Osteoblast (primary cell): ENCODE data around the gene TREH. TPM values are rescaled to one million over a fixed set of nuclear protein-coding genes. Genes with fewer than 3 reads are reported as not detected.
A peak's percentile ranks its signal among the peaks of the same experiment; 100 is the strongest.

ENCODE experiments used
- DNase-seq: peaks from one replicate; pipeline ENCODE4 v3.0.0; 2011; ENCODE audit warnings: low spot score, mixed read lengths; ENCODE audit not compliant: insufficient read length; ENCODE audit errors: missing footprints
- H2AFZ ChIP-seq: 2 replicates; pipeline ENCODE4 v1.6.0; 2011; ENCODE audit warnings: mild to moderate bottlenecking, low read length
- H3K27ac ChIP-seq: 2 replicates; pipeline ENCODE4 v1.5.1; 2011; ENCODE audit warnings: mild to moderate bottlenecking, low read depth, low read length, moderate library complexity
- H3K27me3 ChIP-seq: 2 replicates; pipeline ENCODE4 v1.6.0; 2012; ENCODE audit warnings: mild to moderate bottlenecking, control low read depth, inconsistent platforms, low read length, moderate library complexity; ENCODE audit not compliant: insufficient read depth
- H3K36me3 ChIP-seq: 2 replicates; pipeline ENCODE4 v1.5.1; 2011; ENCODE audit warnings: mild to moderate bottlenecking, low read length, control low read depth, moderate library complexity; ENCODE audit not compliant: insufficient read depth
- H3K4me1 ChIP-seq: 2 replicates; pipeline ENCODE4 v1.5.1; 2011; ENCODE audit warnings: mild to moderate bottlenecking, low read length, control low read depth, moderate library complexity; ENCODE audit not compliant: insufficient read depth
- H3K4me2 ChIP-seq: 2 replicates; pipeline ENCODE4 v1.6.0; 2011; ENCODE audit warnings: mild to moderate bottlenecking, low read length; ENCODE audit not compliant: insufficient read depth
- H3K4me3 ChIP-seq: fragments of 200-600 bp; sonication (generic); 3 replicates; pipeline ENCODE4 v1.5.1; 2012; ENCODE audit warnings: mild to moderate bottlenecking, low read length, inconsistent platforms; ENCODE audit not compliant: insufficient read depth
- H3K79me2 ChIP-seq: 2 replicates; pipeline ENCODE4 v1.6.0; 2012; ENCODE audit warnings: mild to moderate bottlenecking, low read length, control low read depth, inconsistent platforms; ENCODE audit not compliant: insufficient read depth
- H3K9me3 ChIP-seq: 2 replicates; pipeline ENCODE4 v1.5.1; 2011; ENCODE audit warnings: low read depth, low read length, control low read depth
- H4K20me1 ChIP-seq: 2 replicates; pipeline ENCODE4 v1.6.0; 2012; ENCODE audit warnings: mild to moderate bottlenecking, low read length, control low read depth; ENCODE audit not compliant: insufficient read depth
- total RNA-seq: library from RNA; depleted of rRNA; stranded (reverse); fragments of >200 nt; gene quantifications from 2 replicates; pipeline ENCODE4 v1.2.3, GENCODE V29; 2012
- TF ChIP-seq, protein P1 (sequence below): IDR thresholded peaks from 2 replicates; pipeline ENCODE4 v1.5.1; 2011; ENCODE audit warnings: mild to moderate bottlenecking, low read depth, low read length, moderate library complexity; ENCODE audit errors: extremely low read depth

The TREH gene
- total RNA-seq, 1 donor: not detected

DNA sequence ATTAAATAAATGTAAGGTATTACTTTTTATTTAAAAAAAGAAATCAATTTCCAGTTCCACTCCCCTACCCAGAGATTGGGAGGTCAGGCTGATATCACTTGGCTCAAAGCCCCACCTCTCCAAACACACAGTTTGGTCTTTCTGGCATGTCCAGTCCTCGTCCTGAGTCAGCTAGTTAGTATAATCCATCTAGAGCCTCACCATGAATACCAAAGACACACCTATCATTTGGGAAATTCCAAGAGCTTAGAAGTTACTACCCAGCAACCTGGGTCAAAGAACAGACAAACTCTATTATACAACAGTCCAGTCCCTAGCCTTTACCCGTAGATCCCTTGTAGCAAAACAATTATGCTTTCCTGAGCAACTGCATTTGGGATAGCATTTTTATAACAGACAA is 9.4 kb downstream of the TREH start:
- TF ChIP-seq, protein P1, sequence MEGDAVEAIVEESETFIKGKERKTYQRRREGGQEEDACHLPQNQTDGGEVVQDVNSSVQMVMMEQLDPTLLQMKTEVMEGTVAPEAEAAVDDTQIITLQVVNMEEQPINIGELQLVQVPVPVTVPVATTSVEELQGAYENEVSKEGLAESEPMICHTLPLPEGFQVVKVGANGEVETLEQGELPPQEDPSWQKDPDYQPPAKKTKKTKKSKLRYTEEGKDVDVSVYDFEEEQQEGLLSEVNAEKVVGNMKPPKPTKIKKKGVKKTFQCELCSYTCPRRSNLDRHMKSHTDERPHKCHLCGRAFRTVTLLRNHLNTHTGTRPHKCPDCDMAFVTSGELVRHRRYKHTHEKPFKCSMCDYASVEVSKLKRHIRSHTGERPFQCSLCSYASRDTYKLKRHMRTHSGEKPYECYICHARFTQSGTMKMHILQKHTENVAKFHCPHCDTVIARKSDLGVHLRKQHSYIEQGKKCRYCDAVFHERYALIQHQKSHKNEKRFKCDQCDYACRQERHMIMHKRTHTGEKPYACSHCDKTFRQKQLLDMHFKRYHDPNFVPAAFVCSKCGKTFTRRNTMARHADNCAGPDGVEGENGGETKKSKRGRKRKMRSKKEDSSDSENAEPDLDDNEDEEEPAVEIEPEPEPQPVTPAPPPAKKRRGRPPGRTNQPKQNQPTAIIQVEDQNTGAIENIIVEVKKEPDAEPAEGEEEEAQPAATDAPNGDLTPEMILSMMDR: no peak
- Histone ChIP-seq H3K9me3 (no peaks in the 10 kb centered on the region), H2AFZ (no peak overlapping the region), H3K4me1 (no peaks in the 10 kb centered on the region), H3K27ac (no peak overlapping the region), H3K27me3 (peaks cover 17% of the 10 kb centered on the region), H3K36me3 (no peaks in the 10 kb centered on the region), H3K4me2 (no peak overlapping the region), H3K79me2 (no peaks in the 10 kb centered on the region), H3K4me3 (no peak overlapping the region), H4K20me1 (no peaks in the 10 kb centered on the region)
- DNase-seq: no peak

GRCh38 chr11:118666371-118666770 is 13.1 kb downstream of the TREH start:
- H3K4me1 ChIP-seq: no peaks in the 10 kb centered on the region
- H3K9me3 ChIP-seq: no peaks in the 10 kb centered on the region
- TF ChIP-seq, protein P1: no peak
- H3K79me2 ChIP-seq: no peaks in the 10 kb centered on the region
- DNase-seq: no peak
- peaks cover 9% of the 10 kb centered on the region for H3K27me3 ChIP-seq
- no peak overlapping the region for H2AFZ ChIP-seq
- H3K36me3 ChIP-seq: no peaks in the 10 kb centered on the region
- H3K4me3 ChIP-seq: no peak overlapping the region
- H3K4me2 ChIP-seq: no peak overlapping the region
- no peaks in the 10 kb centered on the region for H4K20me1 ChIP-seq
- H3K27ac ChIP-seq: no peak overlapping the region

DNA sequence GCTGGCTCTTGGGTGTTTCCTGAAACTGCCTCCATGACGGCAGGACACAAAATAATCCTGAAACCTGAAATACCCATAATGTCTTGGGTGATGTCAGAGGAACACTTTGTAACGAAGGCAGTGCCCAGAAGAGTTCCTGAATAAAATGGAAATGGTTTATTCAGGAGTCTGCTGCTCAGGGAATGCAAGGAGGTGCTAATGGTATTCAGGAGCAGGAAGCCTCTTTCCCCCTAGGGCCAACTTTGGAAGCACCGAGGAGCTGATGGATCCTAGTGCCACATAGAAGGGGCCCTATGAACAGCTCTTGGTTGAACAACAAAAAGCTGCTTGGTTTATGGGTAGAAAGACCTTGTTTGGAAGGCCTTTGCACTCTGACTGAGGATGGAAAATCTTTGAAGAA is 15.5 kb downstream of the TREH start:
- no peaks in the 10 kb centered on the region for H3K36me3 ChIP-seq
- H4K20me1 ChIP-seq: peaks cover 6% of the 10 kb centered on the region
- no peak for DNase-seq
- no peak overlapping the region for H3K4me3 ChIP-seq
- H3K9me3 ChIP-seq: no peaks in the 10 kb centered on the region
- H2AFZ ChIP-seq: no peak overlapping the region
- TF ChIP-seq, protein P1: no peak
- no peak overlapping the region for H3K4me2 ChIP-seq
- no peak overlapping the region for H3K27ac ChIP-seq
- no peaks in the 10 kb centered on the region for H3K79me2 ChIP-seq
- no peaks in the 10 kb centered on the region for H3K27me3 ChIP-seq
- no peaks in the 10 kb centered on the region for H3K4me1 ChIP-seq

DNA sequence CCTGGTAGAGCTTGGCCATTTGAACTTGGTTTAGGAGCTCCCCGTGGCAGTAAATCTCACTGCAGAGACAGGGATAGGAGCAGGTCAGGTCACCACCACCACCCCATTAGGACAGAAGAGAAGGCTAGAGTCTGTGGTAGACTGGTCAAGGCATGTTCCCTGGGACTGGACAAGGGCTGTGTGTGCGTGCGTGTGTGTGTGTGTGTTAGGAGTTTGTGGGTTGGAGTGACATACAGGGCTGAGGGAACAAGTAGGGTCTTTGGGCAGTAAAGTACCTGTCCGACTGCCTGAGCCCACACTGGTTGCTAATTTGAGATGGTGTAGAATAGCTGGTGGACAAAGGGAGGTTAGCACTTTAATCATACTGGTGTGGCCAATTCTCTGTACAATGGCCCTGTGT is 16.1 kb downstream of the TREH start:
- Histone ChIP-seq H2AFZ (no peak overlapping the region), H3K36me3 (peaks cover 2% of the 10 kb centered on the region), H3K79me2 (no peaks in the 10 kb centered on the region), H3K27ac (no peak overlapping the region), H3K4me3 (no peak overlapping the region), H3K27me3 (no peaks in the 10 kb centered on the region), H3K4me2 (no peak overlapping the region), H3K9me3 (no peaks in the 10 kb centered on the region), H3K4me1 (no peaks in the 10 kb centered on the region), H4K20me1 (peaks cover 6% of the 10 kb centered on the region)
- peak; percentile 90 for DNase-seq
- TF ChIP-seq, protein P1: no peak
